Left lung (tissue), 10 donors: ENCODE data around the gene PRKCE. TPM values are rescaled to one million over a fixed set of nuclear protein-coding genes. Genes with fewer than 3 reads are reported as not detected.

Source experiments
- ATAC-seq: fragments of 200-7000 bp; cut with Tn5 transposase; one replicate; pipeline ENCODE4 v1.9.1; 2020; ENCODE audit warnings: moderate library complexity
- DNase-seq, 4 donors: peaks; one replicate each; pipeline ENCODE4 v3.0.0-alpha.2; 2013 to 2020
- H3K27ac ChIP-seq, 2 donors: fragments of 200-600 bp; sonication (generic) in 1 of 2; one replicate each; pipeline versions ENCODE4 v1.5.0 to v1.8.0; 2020 to 2021
- H3K27me3 ChIP-seq, 2 donors: fragments of 200-600 bp; sonication (generic) in 1 of 2; one replicate each; pipeline versions ENCODE4 v1.5.0 to v1.8.0; 2020 to 2021
- H3K36me3 ChIP-seq, 2 donors: fragments of 200-600 bp; sonication (generic) in 1 of 2; one replicate each; pipeline versions ENCODE4 v1.5.0 to v1.8.0; 2020 to 2021
- H3K4me1 ChIP-seq, 2 donors: fragments of 200-600 bp; one replicate each; pipeline ENCODE4 v1.8.0; 2021
- H3K4me3 ChIP-seq, 2 donors: fragments of 200-600 bp; sonication (generic) in 1 of 2; one replicate each; pipeline versions ENCODE4 v1.5.0 to v1.8.0; 2020 to 2021; ENCODE audit warnings: mild to moderate bottlenecking in 1 of 2
- H3K9me3 ChIP-seq, 2 donors: fragments of 200-600 bp; sonication (generic) in 1 of 2; one replicate each; pipeline versions ENCODE4 v1.5.0 to v1.8.0; 2020 to 2021
- intact Hi-C, 2 donors: fragments of 100-400 bp; cut with DNase I; formaldehyde crosslinking; loops; one replicate each; pipeline versions ENCODE4 v1.11.2 to v1.14.2; 2022
- polyA plus RNA-seq, 6 donors: library from polyadenylated mRNA; unstranded; fragments of 120-200 nt; gene quantifications; one replicate each; pipeline ENCODE4 v1.2.1, GENCODE V29; 2013; ENCODE audit not compliant: insufficient read length in 6 of 6
- total RNA-seq, 2 donors: library from RNA; stranded (reverse); fragmentation: NEBNext Ultra II Directional; extraction: Animal tissue kit (Norgen Biotek cat#: 25700); gene quantifications; one replicate each; pipeline ENCODE4 v1.2.1, GENCODE V29; 2021
- TF ChIP-seq, protein P1 (sequence below), 2 donors: fragments of 200-600 bp; sonication (generic) in 1 of 2; IDR thresholded peaks; one replicate each; pipeline versions ENCODE4 v1.5.0 to v1.8.0; 2021; ENCODE audit warnings: antibody characterized with exemption in 2 of 2
- donor health status: DM: no; HTN: yes; CAD: no.
- donor health status: DM: no; HTN: no; CAD: no.

Gene PRKCE
- total and polyA plus RNA-seq, 8 donors = 12.0 to 56.9 (median 14.7) TPM

DNA sequence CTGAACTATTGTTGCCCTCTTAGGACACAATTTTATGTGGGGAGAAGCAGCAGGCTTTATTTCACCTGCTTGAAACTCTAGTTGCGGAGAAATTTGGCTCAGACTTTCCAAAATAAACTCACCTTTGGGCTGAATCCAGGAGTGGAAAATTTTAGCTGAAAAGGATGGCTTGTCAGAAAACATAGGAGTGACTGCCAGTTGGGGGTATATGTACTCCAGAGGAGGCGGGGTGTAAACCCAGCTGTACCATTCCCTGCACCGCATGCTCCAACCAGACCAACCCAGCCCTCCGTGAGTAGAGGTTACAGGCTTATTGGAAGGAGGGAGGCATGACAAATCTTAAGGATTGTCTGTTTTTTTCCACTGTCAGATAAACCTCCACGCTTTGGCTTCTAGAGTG, 53.8 kb downstream of the PRKCE start:
- Histone ChIP-seq H3K27me3 (no peaks in the 10 kb centered on the region), H3K27ac (no peak overlapping the region), H3K4me1 (no peaks in the 10 kb centered on the region), H3K36me3 (no peaks in the 10 kb centered on the region), H3K4me3 (no peak overlapping the region), H3K9me3 (no peaks in the 10 kb centered on the region)
- TF ChIP-seq, protein P1, sequence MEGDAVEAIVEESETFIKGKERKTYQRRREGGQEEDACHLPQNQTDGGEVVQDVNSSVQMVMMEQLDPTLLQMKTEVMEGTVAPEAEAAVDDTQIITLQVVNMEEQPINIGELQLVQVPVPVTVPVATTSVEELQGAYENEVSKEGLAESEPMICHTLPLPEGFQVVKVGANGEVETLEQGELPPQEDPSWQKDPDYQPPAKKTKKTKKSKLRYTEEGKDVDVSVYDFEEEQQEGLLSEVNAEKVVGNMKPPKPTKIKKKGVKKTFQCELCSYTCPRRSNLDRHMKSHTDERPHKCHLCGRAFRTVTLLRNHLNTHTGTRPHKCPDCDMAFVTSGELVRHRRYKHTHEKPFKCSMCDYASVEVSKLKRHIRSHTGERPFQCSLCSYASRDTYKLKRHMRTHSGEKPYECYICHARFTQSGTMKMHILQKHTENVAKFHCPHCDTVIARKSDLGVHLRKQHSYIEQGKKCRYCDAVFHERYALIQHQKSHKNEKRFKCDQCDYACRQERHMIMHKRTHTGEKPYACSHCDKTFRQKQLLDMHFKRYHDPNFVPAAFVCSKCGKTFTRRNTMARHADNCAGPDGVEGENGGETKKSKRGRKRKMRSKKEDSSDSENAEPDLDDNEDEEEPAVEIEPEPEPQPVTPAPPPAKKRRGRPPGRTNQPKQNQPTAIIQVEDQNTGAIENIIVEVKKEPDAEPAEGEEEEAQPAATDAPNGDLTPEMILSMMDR (IDR thresholded peaks at IDR 0.05) = no peak
- ATAC-seq (no peak), DNase-seq (no peak)
- intact Hi-C loops = no loop called here

DNA sequence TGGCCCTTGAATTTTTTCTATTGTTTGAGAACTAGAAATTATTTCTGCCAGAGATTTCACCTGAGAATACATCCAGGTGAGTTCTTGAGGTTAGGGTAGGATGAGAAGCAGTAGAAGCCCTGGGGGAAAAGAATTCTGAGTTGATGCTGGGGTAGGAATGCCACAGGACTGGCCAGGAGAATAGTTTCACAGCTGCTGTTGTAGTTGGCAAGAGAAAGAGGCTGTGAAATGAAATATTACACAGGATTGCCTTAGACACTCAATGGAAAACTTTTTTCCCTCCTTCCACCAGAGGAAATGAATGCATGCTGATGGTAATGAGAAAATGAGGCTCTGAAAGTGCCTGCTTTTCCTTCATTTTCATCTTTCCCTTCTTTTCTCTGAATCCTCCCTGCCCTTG, 54.6 kb downstream of the PRKCE start:
- Histone ChIP-seq H3K27me3 (no peaks in the 10 kb centered on the region), H3K27ac (no peak overlapping the region), H3K4me3 (no peak overlapping the region), H3K36me3 (no peaks in the 10 kb centered on the region), H3K4me1 (no peaks in the 10 kb centered on the region), H3K9me3 (no peaks in the 10 kb centered on the region)
- no peak for ATAC-seq
- peak in 1 of 4 donors; percentile 9 for DNase-seq
- TF ChIP-seq, protein P1 (IDR thresholded peaks at IDR 0.05) = no peak
- intact Hi-C loops = no loop called here

DNA sequence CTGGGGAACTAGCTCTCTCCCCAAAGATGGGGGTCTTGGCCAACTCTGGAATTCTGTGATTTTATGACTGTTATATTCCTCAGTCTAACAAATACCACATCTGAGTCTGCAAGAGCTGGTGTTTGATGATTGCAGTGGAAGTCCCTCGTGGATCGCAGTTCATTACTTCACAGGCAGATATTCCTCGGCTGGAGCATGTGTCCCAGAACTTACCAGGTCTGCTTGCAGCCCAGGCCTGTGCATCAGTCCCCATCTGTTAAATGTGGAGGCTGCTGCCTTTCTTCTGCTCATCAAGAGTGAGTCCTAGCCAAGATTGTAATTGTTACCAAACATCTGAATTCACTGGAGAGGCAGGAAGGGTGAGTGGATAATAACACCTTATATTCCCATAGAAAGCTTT, 55.5 kb downstream of the PRKCE start:
- Histone ChIP-seq H3K27ac (no peak overlapping the region), H3K36me3 (no peaks in the 10 kb centered on the region), H3K4me3 (no peak overlapping the region), H3K27me3 (no peaks in the 10 kb centered on the region), H3K9me3 (no peaks in the 10 kb centered on the region), H3K4me1 (no peaks in the 10 kb centered on the region)
- intact Hi-C loops = no loop called here
- DNase-seq (no peak), ATAC-seq (no peak)
- TF ChIP-seq, protein P1 (IDR thresholded peaks at IDR 0.05) = no peak

DNA sequence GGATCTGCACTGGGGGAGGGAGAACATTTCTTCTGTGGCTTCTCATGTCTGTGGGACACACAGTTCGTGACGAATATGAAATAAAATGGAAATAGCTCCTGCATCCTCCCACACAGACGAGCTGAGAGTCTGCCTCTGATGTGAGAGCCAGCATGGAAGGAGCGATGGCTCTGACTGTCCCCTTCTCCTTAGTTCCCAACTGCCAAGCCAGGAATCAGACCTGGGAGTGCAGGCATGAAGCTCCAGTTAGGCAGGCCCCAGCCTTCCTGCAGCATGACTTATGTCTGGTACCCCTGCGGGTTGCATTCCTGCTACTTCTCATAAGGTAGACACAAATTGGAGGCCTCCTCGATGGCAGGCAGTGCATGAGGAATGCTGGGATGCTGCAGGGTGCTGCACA, 56.2 kb downstream of the PRKCE start:
- Histone ChIP-seq H3K9me3 (no peaks in the 10 kb centered on the region), H3K4me3 (no peak overlapping the region), H3K27ac (no peak overlapping the region), H3K27me3 (no peaks in the 10 kb centered on the region), H3K36me3 (no peaks in the 10 kb centered on the region), H3K4me1 (no peaks in the 10 kb centered on the region)
- DNase-seq (no peak), ATAC-seq (no peak)
- intact Hi-C loops = no loop called here
- TF ChIP-seq, protein P1 (IDR thresholded peaks at IDR 0.05) = no peak

DNA sequence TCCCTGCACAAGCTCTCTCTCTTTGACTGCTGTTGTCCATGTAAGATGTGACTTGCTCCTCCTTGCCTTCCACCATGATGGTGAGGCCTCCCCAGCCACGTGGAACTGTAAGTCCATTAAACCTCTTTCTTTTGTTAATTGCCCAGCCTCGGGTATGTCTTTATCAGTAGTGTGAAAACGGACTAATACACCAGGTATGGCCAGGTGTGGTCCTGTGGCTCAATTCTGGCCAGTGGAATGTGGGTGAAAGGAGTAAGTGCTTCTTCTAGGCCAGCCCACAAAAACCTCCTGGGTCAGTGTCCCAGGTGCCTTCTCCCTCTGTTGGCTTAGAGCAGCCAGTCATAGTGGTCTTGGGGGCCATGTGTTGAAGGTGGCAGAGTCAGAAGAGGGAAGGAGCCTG, 57.0 kb downstream of the PRKCE start:
- no peaks in the 10 kb centered on the region for H3K36me3 ChIP-seq
- TF ChIP-seq, protein P1 (IDR thresholded peaks at IDR 0.05) = no peak
- intact Hi-C loops = no loop called here
- no peaks in the 10 kb centered on the region for H3K9me3 ChIP-seq
- no peaks in the 10 kb centered on the region for H3K27me3 ChIP-seq
- DNase-seq (no peak), ATAC-seq (no peak)
- H3K4me1 ChIP-seq = no peaks in the 10 kb centered on the region
- H3K4me3 ChIP-seq = no peak overlapping the region
- H3K27ac ChIP-seq = no peak overlapping the region
